Esophagus squamous epithelium (tissue), 4 donors: ENCODE data around the gene RGP1.

Experiments used
- POLR2A ChIP-seq, 4 donors: fragments of 450-650 bp; IDR thresholded peaks; one replicate each; pipeline ENCODE4 v1.6.1; 2017; ENCODE audit warnings: antibody characterized with exemption in 4 of 4, mild to moderate bottlenecking in 4 of 4, moderate library complexity in 3 of 4
- TF ChIP-seq, protein P1 (sequence below), 6 experiments: fragments of 450-650 bp in 4 of 6; fragments of 200-600 bp in 2 of 6; sonication (generic) in 2 of 6; IDR thresholded peaks; one replicate each; pipeline ENCODE4 v1.5.1; 2016 to 2019; ENCODE audit warnings: antibody characterized with exemption in 6 of 6, mild to moderate bottlenecking in 4 of 6, moderate library complexity in 4 of 6

DNA sequence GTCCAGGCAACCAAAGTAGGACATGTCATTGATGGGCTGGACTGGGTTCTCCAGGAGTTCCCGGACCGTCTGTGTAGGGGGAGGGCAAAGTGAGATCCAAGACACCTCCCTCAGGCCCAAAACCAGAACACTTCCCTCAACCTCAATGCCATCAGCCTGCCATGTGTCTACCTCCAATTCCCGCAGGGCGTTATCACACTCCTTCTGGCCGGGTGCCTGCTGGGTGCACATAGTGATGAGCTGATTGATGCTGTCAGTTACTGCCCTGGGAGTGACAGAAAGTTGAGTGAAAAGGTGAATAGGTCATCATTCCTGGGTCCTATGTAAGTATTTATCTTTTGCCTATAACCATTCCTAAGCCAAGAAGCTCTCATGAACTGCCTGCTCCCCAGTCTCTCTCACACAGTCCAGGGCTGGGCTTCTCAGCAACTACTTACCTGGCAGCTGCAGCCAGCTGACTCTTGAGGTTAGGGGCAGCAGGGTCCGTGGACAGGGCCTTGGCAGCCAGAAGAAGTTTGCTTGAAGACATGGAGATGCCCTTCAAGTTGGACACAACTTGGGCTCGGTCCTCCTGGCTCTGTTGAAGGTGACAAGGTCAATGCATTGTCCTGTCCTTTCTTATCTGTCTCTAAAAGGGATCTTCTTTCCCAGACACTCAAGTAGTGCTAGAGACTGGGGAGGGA lies 38.1 kb upstream of the RGP1 start:
- TF ChIP-seq, protein P1, sequence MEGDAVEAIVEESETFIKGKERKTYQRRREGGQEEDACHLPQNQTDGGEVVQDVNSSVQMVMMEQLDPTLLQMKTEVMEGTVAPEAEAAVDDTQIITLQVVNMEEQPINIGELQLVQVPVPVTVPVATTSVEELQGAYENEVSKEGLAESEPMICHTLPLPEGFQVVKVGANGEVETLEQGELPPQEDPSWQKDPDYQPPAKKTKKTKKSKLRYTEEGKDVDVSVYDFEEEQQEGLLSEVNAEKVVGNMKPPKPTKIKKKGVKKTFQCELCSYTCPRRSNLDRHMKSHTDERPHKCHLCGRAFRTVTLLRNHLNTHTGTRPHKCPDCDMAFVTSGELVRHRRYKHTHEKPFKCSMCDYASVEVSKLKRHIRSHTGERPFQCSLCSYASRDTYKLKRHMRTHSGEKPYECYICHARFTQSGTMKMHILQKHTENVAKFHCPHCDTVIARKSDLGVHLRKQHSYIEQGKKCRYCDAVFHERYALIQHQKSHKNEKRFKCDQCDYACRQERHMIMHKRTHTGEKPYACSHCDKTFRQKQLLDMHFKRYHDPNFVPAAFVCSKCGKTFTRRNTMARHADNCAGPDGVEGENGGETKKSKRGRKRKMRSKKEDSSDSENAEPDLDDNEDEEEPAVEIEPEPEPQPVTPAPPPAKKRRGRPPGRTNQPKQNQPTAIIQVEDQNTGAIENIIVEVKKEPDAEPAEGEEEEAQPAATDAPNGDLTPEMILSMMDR (IDR thresholded peaks at IDR 0.05): no peak
- TF ChIP-seq POLR2A (IDR thresholded peaks at IDR 0.05): no peak
